ENCODE measurements around the gene C19orf38.

DNA sequence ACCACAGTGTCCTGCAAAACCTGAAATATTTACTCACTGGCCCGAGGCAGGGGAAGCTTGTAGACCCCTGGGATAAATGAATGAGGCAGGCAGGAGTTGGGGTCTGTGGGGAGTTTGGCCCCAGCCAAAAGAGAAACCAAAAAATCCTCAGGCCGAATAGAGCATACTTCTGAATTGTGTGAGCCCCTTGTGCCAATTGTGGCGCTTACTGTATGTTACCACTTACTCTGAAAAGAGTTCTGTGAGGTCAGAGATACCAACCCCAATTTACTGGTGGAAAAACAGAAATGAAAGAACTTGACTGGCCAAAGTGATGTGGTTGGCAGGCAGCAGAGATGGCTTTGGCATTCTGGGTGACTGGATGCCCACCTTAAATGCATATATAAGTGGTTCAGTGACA is 30.0 kb downstream of the C19orf38 start:
- no peak for TF ChIP-seq CTCF (conservative IDR thresholded peaks at IDR 0.05 in 1 of 2, IDR thresholded peaks at IDR 0.05 in 1 of 2; ENCODE audit: extremely low read depth in 1 of 2, insufficient read depth in 1 of 2, low read depth in 1 of 2, low read length in 2 of 2)
- no peak for TF ChIP-seq EZH2 (IDR thresholded peaks at IDR 0.05; ENCODE audit: borderline replicate concordance, low read length)

Measured in mammary epithelial cell (primary cell).